Endodermal cell (in vitro differentiated cells): Measurements from ENCODE around the gene EDRF1. TPM values are rescaled to one million over a fixed set of nuclear protein-coding genes. Genes with fewer than 3 reads are reported as not detected.

Experiments used
- DNase-seq: peaks from one replicate; pipeline ENCODE4 v3.0.0-alpha.2; 2017
- H3K27ac ChIP-seq: 2 replicates; pipeline ENCODE4 v1.5.1; 2013; ENCODE audit warnings: mild to moderate bottlenecking, low read depth, low read length, moderate library complexity
- H3K27me3 ChIP-seq: 2 replicates; pipeline ENCODE4 v1.6.1; 2013; ENCODE audit warnings: mild to moderate bottlenecking, low read length, moderate library complexity; ENCODE audit not compliant: insufficient read depth, control insufficient read depth, poor library complexity, severe bottlenecking
- H3K36me3 ChIP-seq: 2 replicates; pipeline ENCODE4 v1.7.0; 2013; ENCODE audit warnings: mild to moderate bottlenecking, low read length, moderate library complexity; ENCODE audit not compliant: control insufficient read depth, insufficient read depth
- H3K4me1 ChIP-seq: one replicate; pipeline ENCODE4 v1.7.0; 2013; ENCODE audit warnings: low read length; ENCODE audit not compliant: control insufficient read depth, insufficient read depth
- H3K4me3 ChIP-seq: 2 replicates; pipeline ENCODE4 v1.5.1; 2013; ENCODE audit warnings: mild to moderate bottlenecking, low read length, moderate library complexity
- H3K9ac ChIP-seq: 2 replicates; pipeline ENCODE4 v1.6.1; 2013; ENCODE audit warnings: mild to moderate bottlenecking, low read length, moderate library complexity; ENCODE audit not compliant: poor library complexity, severe bottlenecking; ENCODE audit errors: extremely low read depth
- H3K9me3 ChIP-seq: 2 replicates; pipeline ENCODE4 v1.6.1; 2013; ENCODE audit warnings: mild to moderate bottlenecking, low read length, moderate library complexity; ENCODE audit not compliant: control insufficient read depth
- H3K27ac Mint-ChIP-seq: 2 replicates; pipeline ENCODE4 v1.8.0; 2020; ENCODE audit warnings: mixed read lengths
- H3K27me3 Mint-ChIP-seq: 2 replicates; pipeline ENCODE4 v1.8.0; 2021; ENCODE audit warnings: mild to moderate bottlenecking, mixed read lengths; ENCODE audit not compliant: insufficient read depth
- H3K36me3 Mint-ChIP-seq: 2 replicates; pipeline ENCODE4 v1.8.0; 2020; ENCODE audit warnings: low read depth, mixed read lengths
- H3K4me1 Mint-ChIP-seq: 2 replicates; pipeline ENCODE4 v1.8.0; 2020; ENCODE audit warnings: mixed read lengths
- H3K4me3 Mint-ChIP-seq: 2 replicates; pipeline ENCODE4 v1.8.0; 2020; ENCODE audit warnings: mild to moderate bottlenecking, moderate library complexity, mixed read lengths
- H3K9me3 Mint-ChIP-seq: 2 replicates; pipeline ENCODE4 v1.8.0; 2020; ENCODE audit warnings: mild to moderate bottlenecking, mixed read lengths
- WGBS, 2 experiments: methylation state at CpG; one replicate each; pipeline versions ENCODE4 v1.1.5 to v1.1.7; 2013; ENCODE audit warnings: missing lambda C conversion rate in 2 of 2, mixed read lengths in 1 of 2; ENCODE audit not compliant: insufficient coverage in 1 of 2, insufficient read length in 1 of 2; 5-methylcytosine and 5-hydroxymethylcytosine counted together
- total RNA-seq, 2 donors: library from RNA; stranded (reverse); fragmentation: NEBNext Ultra II Directional in 1 of 2; extraction: Animal tissue kit (Norgen Biotek cat#: 25700) in 1 of 2; gene quantifications; 2 replicates in 1 of 2; 3 replicates in 1 of 2; pipeline ENCODE4 v1.2.1, GENCODE V29; 2021
- TF ChIP-seq, protein P1 (sequence below): fragments of 200-600 bp; sonication (generic); conservative IDR thresholded peaks from 2 replicates; pipeline ENCODE4 v1.5.0; 2021; ENCODE audit warnings: antibody characterized with exemption, mild to moderate bottlenecking

EDRF1 gene
- total RNA-seq, 2 donors from 2014 or later, result 44.5 to 46.8 TPM

- Histone ChIP-seq H3K36me3 (no peaks in the 10 kb centered on the region), H3K9me3 (no peaks in the 10 kb centered on the region), H3K27me3 (peaks cover 3% of the 10 kb centered on the region), H3K4me3 (no peak overlapping the region), H3K9ac (no peak overlapping the region), H3K4me1 (no peaks in the 10 kb centered on the region), H3K27ac (no peak overlapping the region)
- Mint-ChIP-seq H3K9me3 (no peaks in the 10 kb centered on the region), H3K4me1 (no peaks in the 10 kb centered on the region), H3K27ac (no peak overlapping the region), H3K36me3 (no peaks in the 10 kb centered on the region), H3K4me3 (no peak overlapping the region), H3K27me3 (peaks cover under 1% of the 10 kb centered on the region)
- TF ChIP-seq, protein P1, sequence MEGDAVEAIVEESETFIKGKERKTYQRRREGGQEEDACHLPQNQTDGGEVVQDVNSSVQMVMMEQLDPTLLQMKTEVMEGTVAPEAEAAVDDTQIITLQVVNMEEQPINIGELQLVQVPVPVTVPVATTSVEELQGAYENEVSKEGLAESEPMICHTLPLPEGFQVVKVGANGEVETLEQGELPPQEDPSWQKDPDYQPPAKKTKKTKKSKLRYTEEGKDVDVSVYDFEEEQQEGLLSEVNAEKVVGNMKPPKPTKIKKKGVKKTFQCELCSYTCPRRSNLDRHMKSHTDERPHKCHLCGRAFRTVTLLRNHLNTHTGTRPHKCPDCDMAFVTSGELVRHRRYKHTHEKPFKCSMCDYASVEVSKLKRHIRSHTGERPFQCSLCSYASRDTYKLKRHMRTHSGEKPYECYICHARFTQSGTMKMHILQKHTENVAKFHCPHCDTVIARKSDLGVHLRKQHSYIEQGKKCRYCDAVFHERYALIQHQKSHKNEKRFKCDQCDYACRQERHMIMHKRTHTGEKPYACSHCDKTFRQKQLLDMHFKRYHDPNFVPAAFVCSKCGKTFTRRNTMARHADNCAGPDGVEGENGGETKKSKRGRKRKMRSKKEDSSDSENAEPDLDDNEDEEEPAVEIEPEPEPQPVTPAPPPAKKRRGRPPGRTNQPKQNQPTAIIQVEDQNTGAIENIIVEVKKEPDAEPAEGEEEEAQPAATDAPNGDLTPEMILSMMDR, result no peak
- WGBS, 2 experiments, result 94 to 95% methylated on average over 11 to 19 of the region's 19 CpGs
- DNase-seq, result no peak
These were observed 28.1 kb upstream of the EDRF1 start for GRCh38 chr10:125691160-125691981.

GRCh38 chr10:125692196-125692595 lies 27.3 kb upstream of the EDRF1 start:
- H3K4me1 Mint-ChIP-seq, result no peaks in the 10 kb centered on the region
- DNase-seq, result no peak
- no peaks in the 10 kb centered on the region for H3K4me1 ChIP-seq
- no peaks in the 10 kb centered on the region for H3K36me3 Mint-ChIP-seq
- no peak overlapping the region for H3K4me3 Mint-ChIP-seq
- WGBS, 2 experiments, result 96 to 100% methylated on average over 2 to 3 of the region's 3 CpGs
- TF ChIP-seq, protein P1, result no peak
- no peak overlapping the region for H3K27ac Mint-ChIP-seq
- no peak overlapping the region for H3K9ac ChIP-seq
- H3K4me3 ChIP-seq, result no peak overlapping the region
- no peaks in the 10 kb centered on the region for H3K36me3 ChIP-seq
- H3K27me3 ChIP-seq, result peaks cover 3% of the 10 kb centered on the region
- H3K9me3 Mint-ChIP-seq, result no peaks in the 10 kb centered on the region
- no peak overlapping the region for H3K27ac ChIP-seq
- no peaks in the 10 kb centered on the region for H3K9me3 ChIP-seq
- H3K27me3 Mint-ChIP-seq, result peaks cover 2% of the 10 kb centered on the region

- TF ChIP-seq, protein P1, result no peak
- Mint-ChIP-seq H3K27me3 (peaks cover 2% of the 10 kb centered on the region), H3K27ac (no peak overlapping the region), H3K36me3 (no peaks in the 10 kb centered on the region), H3K4me1 (no peaks in the 10 kb centered on the region), H3K9me3 (no peaks in the 10 kb centered on the region), H3K4me3 (no peak overlapping the region)
- no peak for DNase-seq
- no peak overlapping the region for H3K4me3 ChIP-seq
- H3K9ac ChIP-seq, result no peak overlapping the region
- 89 to 95% methylated on average over 11 to 12 of the region's 12 CpGs for WGBS, 2 experiments
- no peak overlapping the region for H3K27ac ChIP-seq
- no peaks in the 10 kb centered on the region for H3K4me1 ChIP-seq
- no peaks in the 10 kb centered on the region for H3K36me3 ChIP-seq
- no peaks in the 10 kb centered on the region for H3K9me3 ChIP-seq
- peaks cover 3% of the 10 kb centered on the region for H3K27me3 ChIP-seq
These were observed 26.6 kb upstream of the EDRF1 start for GRCh38 chr10:125692601-125693523.
